HEK293 (cell line): Measurements from ENCODE around the gene KPNA4.
A peak's percentile ranks its signal among the peaks of the same experiment; 100 is the strongest.

Experiments used
- CTCF ChIA-PET: fragments of 350-600 bp; formaldehyde crosslinking; extraction: SDS; loops from one replicate; lab custom pipeline; 2021; ENCODE audit warnings: antibody characterized with exemption; lab: Yijun Ruan, JAX
- POLR2A ChIA-PET: fragments of 300-600 bp; formaldehyde crosslinking; extraction: SDS; loops from one replicate; lab custom pipeline; 2020; ENCODE audit warnings: antibody characterized with exemption, inconsistent platforms; lab: Yijun Ruan, JAX
- H3K27ac ChIP-seq: fragments of 200-500 bp; sonication (Bioruptor generic); 2 replicates; pipeline ENCODE4 v1.5.1; 2014; ENCODE audit warnings: low read depth, low read length, control low read depth, inconsistent platforms; ENCODE audit errors: extremely low read depth
- H3K36me3 ChIP-seq, 2 experiments: fragments of 200-500 bp in 1 of 2; sonication (Bioruptor generic) in 1 of 2; 1 replicate in 1 of 2; 2 replicates in 1 of 2; pipeline ENCODE4 v1.5.1; 2014 to 2017; ENCODE audit warnings: inconsistent platforms in 2 of 2, low read length in 2 of 2; ENCODE audit not compliant: control insufficient read depth in 2 of 2, insufficient read depth in 1 of 2
- H3K4me1 ChIP-seq: fragments of 200-500 bp; sonication (Bioruptor generic); 2 replicates; pipeline ENCODE4 v1.5.1; 2014; ENCODE audit warnings: mild to moderate bottlenecking, low read length, inconsistent platforms; ENCODE audit not compliant: control insufficient read depth, insufficient read depth
- H3K4me3 ChIP-seq: 2 replicates; pipeline ENCODE4 v1.5.1; 2011; ENCODE audit warnings: low read depth, mild to moderate bottlenecking, control low read depth, low read length, moderate library complexity
- H3K9me3 ChIP-seq: fragments of 200-500 bp; sonication (Bioruptor generic); 2 replicates; pipeline ENCODE4 v1.5.1; 2014; ENCODE audit warnings: low read depth, low read length, inconsistent platforms; ENCODE audit not compliant: control insufficient read depth, insufficient read depth
- BCL6B ChIP-seq: fragments of 450-650 bp; formaldehyde crosslinking; IDR thresholded peaks from 2 replicates; pipeline ENCODE4 v1.5.1; 2017; ENCODE audit warnings: missing biosample characterization, missing genetic modification characterization
- GLIS1 ChIP-seq: fragments of 450-650 bp; formaldehyde crosslinking; IDR thresholded peaks from 2 replicates; pipeline ENCODE4 v1.5.1; 2016; ENCODE audit warnings: missing biosample characterization, missing genetic modification characterization
- KLF9 ChIP-seq: fragments of 450-650 bp; formaldehyde crosslinking; IDR thresholded peaks from 2 replicates; pipeline ENCODE4 v1.5.1; 2016; ENCODE audit warnings: missing biosample characterization, missing genetic modification characterization, low read depth
- ZBTB10 ChIP-seq: fragments of 450-650 bp; formaldehyde crosslinking; IDR thresholded peaks from 2 replicates; pipeline ENCODE4 v1.5.1; 2016; ENCODE audit warnings: missing biosample characterization, missing genetic modification characterization
- ZFHX2 ChIP-seq: fragments of 450-650 bp; formaldehyde crosslinking; conservative IDR thresholded peaks from 2 replicates; pipeline ENCODE4 v1.5.1; 2016; ENCODE audit warnings: missing biosample characterization, missing genetic modification characterization
- ZNF132 ChIP-seq: fragments of 450-650 bp; formaldehyde crosslinking; IDR thresholded peaks from 2 replicates; pipeline ENCODE4 v1.5.1; 2017; ENCODE audit warnings: missing biosample characterization, missing genetic modification characterization, borderline replicate concordance
- ZNF174 ChIP-seq: fragments of 450-650 bp; formaldehyde crosslinking; IDR thresholded peaks from 2 replicates; pipeline ENCODE4 v1.5.0; 2017; ENCODE audit warnings: missing biosample characterization, mild to moderate bottlenecking, missing genetic modification characterization
- ZNF202 ChIP-seq: fragments of 450-650 bp; formaldehyde crosslinking; IDR thresholded peaks from 2 replicates; pipeline ENCODE4 v1.5.1; 2016; ENCODE audit warnings: missing biosample characterization, missing genetic modification characterization, borderline replicate concordance
- ZNF239 ChIP-seq: fragments of 450-650 bp; formaldehyde crosslinking; IDR thresholded peaks from 2 replicates; pipeline ENCODE4 v1.5.1; 2016; ENCODE audit warnings: missing biosample characterization, missing genetic modification characterization
- ZNF302 ChIP-seq: fragments of 450-650 bp; formaldehyde crosslinking; IDR thresholded peaks from 2 replicates; pipeline ENCODE4 v1.5.1; 2016; ENCODE audit warnings: missing biosample characterization, missing genetic modification characterization, low read depth
- ZNF354C ChIP-seq: fragments of 450-650 bp; formaldehyde crosslinking; IDR thresholded peaks from 2 replicates; pipeline ENCODE4 v1.5.1; 2016; ENCODE audit warnings: missing biosample characterization, missing genetic modification characterization, low read depth, borderline replicate concordance
- ZNF426 ChIP-seq: fragments of 450-650 bp; formaldehyde crosslinking; IDR thresholded peaks from 2 replicates; pipeline ENCODE4 v1.5.1; 2017; ENCODE audit warnings: missing biosample characterization, missing genetic modification characterization, mild to moderate bottlenecking, inconsistent platforms, moderate library complexity
- ZNF488 ChIP-seq: fragments of 450-650 bp; formaldehyde crosslinking; IDR thresholded peaks from 2 replicates; pipeline ENCODE4 v1.5.1; 2016; ENCODE audit warnings: missing biosample characterization, missing genetic modification characterization
- ZNF555 ChIP-seq: fragments of 450-650 bp; formaldehyde crosslinking; conservative IDR thresholded peaks from 2 replicates; pipeline ENCODE4 v1.5.1; 2017; ENCODE audit warnings: missing biosample characterization, mild to moderate bottlenecking, missing genetic modification characterization, inconsistent platforms
- ZNF600 ChIP-seq: fragments of 450-650 bp; formaldehyde crosslinking; IDR thresholded peaks from 2 replicates; pipeline ENCODE4 v1.5.1; 2016; ENCODE audit warnings: missing biosample characterization, missing genetic modification characterization
- ZNF654 ChIP-seq: fragments of 450-650 bp; formaldehyde crosslinking; IDR thresholded peaks from 2 replicates; pipeline ENCODE4 v1.5.1; 2016; ENCODE audit warnings: low read depth, missing biosample characterization, missing genetic modification characterization
- ZNF664 ChIP-seq: fragments of 450-650 bp; formaldehyde crosslinking; IDR thresholded peaks from 2 replicates; pipeline ENCODE4 v1.5.1; 2016; ENCODE audit warnings: missing biosample characterization, missing genetic modification characterization
- ZNF707 ChIP-seq: fragments of 450-650 bp; formaldehyde crosslinking; IDR thresholded peaks from 2 replicates; pipeline ENCODE4 v1.5.1; 2016; ENCODE audit warnings: missing biosample characterization, missing genetic modification characterization
- ZNF791 ChIP-seq: fragments of 450-650 bp; formaldehyde crosslinking; IDR thresholded peaks from 2 replicates; pipeline ENCODE4 v1.5.1; 2016; ENCODE audit warnings: missing biosample characterization, missing genetic modification characterization
- ZSCAN23 ChIP-seq: fragments of 450-650 bp; formaldehyde crosslinking; IDR thresholded peaks from 2 replicates; pipeline ENCODE4 v1.5.1; 2016; ENCODE audit warnings: missing biosample characterization, missing genetic modification characterization
- ZSCAN30 ChIP-seq: fragments of 450-650 bp; IDR thresholded peaks from 2 replicates; pipeline ENCODE4 v1.5.1; 2018; ENCODE audit warnings: missing biosample characterization, mild to moderate bottlenecking, missing genetic modification characterization, moderate library complexity
- ZXDB ChIP-seq: fragments of 450-650 bp; formaldehyde crosslinking; IDR thresholded peaks from 2 replicates; pipeline ENCODE4 v1.5.1; 2016; ENCODE audit warnings: missing biosample characterization, missing genetic modification characterization
- TF ChIP-seq, protein P1 (sequence below): fragments of 450-650 bp; formaldehyde crosslinking; IDR thresholded peaks from 2 replicates; pipeline ENCODE4 v1.5.1; 2016; ENCODE audit warnings: missing biosample characterization, missing genetic modification characterization
- TF ChIP-seq, protein P2 (sequence below): fragments of 450-650 bp; formaldehyde crosslinking; IDR thresholded peaks from 2 replicates; pipeline ENCODE4 v1.5.1; 2016; ENCODE audit warnings: missing biosample characterization, missing genetic modification characterization, low read depth
- TF ChIP-seq, protein P3 (sequence below): fragments of 450-650 bp; formaldehyde crosslinking; optimal IDR thresholded peaks from 2 replicates; pipeline ENCODE3; 2016; ENCODE audit warnings: missing biosample characterization, mild to moderate bottlenecking, missing genetic modification characterization
- TF ChIP-seq, protein P4 (sequence below): fragments of 450-650 bp; formaldehyde crosslinking; IDR thresholded peaks from 2 replicates; pipeline ENCODE4 v1.5.1; 2016; ENCODE audit warnings: missing biosample characterization, missing genetic modification characterization

KPNA4 gene

DNA sequence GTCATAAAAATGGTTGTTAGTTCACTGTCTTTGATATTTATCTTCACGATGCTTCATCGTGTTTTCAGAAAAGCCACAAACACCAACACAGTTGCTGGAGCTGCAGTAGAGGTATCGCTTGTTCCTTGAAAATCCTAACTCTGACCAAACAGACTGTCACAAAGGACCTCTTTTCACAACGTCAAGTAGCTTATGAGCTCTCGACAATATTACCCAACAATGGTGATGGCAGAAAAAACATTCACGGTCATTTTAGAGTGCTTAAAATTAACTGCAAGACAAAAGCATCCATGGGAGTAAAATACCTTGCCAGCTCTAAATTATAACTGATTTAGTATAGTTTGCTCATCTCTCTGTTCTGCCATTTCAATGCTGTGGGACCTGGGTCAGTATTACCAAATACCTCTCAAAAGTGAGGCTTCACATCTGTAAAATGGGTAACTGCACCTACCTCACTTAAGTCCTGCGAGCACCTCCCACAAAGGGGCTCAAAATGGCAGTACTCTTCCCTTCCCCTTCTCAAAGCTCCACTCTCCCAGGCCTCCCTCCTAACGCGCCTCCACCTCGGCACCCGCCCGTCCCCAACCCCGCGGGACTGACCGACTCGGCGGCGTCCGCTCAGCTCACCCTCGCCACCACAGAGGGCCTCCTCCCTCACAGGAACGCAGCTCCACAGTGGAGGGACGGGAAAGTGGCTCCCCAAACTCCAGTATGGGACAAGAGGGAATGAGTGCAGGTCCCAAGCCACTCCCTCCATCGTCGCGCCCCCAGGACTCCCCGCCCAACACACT, 116.3 kb downstream of the KPNA4 start:
- POLR2A ChIA-PET = interaction anchor here (0.6 to 3.0 kb wide), 16 partner anchors 9 to 772 kb away, joined by 3 to 22 read pairs (median 4); partner anchors contain the start of genes KPNA4, NMD3 and SMC4
- Histone ChIP-seq H3K9me3 (no peaks in the 10 kb centered on the region), H3K36me3 (peaks cover 0 to 19% of the 10 kb centered on the region in 2 experiments; a peak in 2 of 3 replicates), H3K4me1 (no peaks in the 10 kb centered on the region), H3K4me3 (peak overlapping the region; percentile 97), H3K27ac (peak overlapping the region; percentile 85)
- CTCF ChIA-PET = interaction anchor here (0.7 to 1.2 kb wide), 2 partner anchors 34 to 73 kb away, joined by 3 read pairs; no protein-coding TSS in a partner anchor
- TF ChIP-seq ZSCAN30 (tag by site-specific recombination) (peak; percentile 36), KLF9 (tag by site-specific recombination) (peak; percentile 86), ZNF174 (tag by site-specific recombination) (no peak), ZNF488 (tag by site-specific recombination) (no peak), GLIS1 (tag by site-specific recombination) (peak; percentile 36; the same call in 1 of the 2 replicates), ZNF302 (tag by site-specific recombination) (no peak), ZNF426 (tag by site-specific recombination) (no peak), BCL6B (no peak), ZNF664 (tag by site-specific recombination) (peak; percentile 100), ZNF600 (tag by site-specific recombination) (peak; percentile 96), ZNF707 (tag by site-specific recombination) (no peak), ZNF555 (tag by site-specific recombination) (no peak), ZNF354C (tag by site-specific recombination) (no peak), ZNF791 (no peak), ZNF202 (no peak), ZNF132 (tag by site-specific recombination) (no peak), ZNF239 (tag by site-specific recombination) (no peak), ZFHX2 (tag by site-specific recombination) (peak; percentile 22), ZSCAN23 (no peak), ZBTB10 (peak; percentile 71), ZNF654 (no peak), ZXDB (tag by site-specific recombination) (peak; percentile 69)
- TF ChIP-seq, protein P1, sequence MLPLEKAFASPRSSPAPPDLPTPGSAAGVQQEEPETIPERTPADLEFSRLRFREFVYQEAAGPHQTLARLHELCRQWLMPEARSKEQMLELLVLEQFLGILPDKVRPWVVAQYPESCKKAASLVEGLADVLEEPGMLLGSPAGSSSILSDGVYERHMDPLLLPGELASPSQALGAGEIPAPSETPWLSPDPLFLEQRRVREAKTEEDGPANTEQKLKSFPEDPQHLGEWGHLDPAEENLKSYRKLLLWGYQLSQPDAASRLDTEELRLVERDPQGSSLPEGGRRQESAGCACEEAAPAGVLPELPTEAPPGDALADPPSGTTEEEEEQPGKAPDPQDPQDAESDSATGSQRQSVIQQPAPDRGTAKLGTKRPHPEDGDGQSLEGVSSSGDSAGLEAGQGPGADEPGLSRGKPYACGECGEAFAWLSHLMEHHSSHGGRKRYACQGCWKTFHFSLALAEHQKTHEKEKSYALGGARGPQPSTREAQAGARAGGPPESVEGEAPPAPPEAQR (tag by site-specific recombination) = no peak
- TF ChIP-seq, protein P2, sequence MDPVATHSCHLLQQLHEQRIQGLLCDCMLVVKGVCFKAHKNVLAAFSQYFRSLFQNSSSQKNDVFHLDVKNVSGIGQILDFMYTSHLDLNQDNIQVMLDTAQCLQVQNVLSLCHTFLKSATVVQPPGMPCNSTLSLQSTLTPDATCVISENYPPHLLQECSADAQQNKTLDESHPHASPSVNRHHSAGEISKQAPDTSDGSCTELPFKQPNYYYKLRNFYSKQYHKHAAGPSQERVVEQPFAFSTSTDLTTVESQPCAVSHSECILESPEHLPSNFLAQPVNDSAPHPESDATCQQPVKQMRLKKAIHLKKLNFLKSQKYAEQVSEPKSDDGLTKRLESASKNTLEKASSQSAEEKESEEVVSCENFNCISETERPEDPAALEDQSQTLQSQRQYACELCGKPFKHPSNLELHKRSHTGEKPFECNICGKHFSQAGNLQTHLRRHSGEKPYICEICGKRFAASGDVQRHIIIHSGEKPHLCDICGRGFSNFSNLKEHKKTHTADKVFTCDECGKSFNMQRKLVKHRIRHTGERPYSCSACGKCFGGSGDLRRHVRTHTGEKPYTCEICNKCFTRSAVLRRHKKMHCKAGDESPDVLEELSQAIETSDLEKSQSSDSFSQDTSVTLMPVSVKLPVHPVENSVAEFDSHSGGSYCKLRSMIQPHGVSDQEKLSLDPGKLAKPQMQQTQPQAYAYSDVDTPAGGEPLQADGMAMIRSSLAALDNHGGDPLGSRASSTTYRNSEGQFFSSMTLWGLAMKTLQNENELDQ (tag by site-specific recombination) = no peak
- TF ChIP-seq, protein P3, sequence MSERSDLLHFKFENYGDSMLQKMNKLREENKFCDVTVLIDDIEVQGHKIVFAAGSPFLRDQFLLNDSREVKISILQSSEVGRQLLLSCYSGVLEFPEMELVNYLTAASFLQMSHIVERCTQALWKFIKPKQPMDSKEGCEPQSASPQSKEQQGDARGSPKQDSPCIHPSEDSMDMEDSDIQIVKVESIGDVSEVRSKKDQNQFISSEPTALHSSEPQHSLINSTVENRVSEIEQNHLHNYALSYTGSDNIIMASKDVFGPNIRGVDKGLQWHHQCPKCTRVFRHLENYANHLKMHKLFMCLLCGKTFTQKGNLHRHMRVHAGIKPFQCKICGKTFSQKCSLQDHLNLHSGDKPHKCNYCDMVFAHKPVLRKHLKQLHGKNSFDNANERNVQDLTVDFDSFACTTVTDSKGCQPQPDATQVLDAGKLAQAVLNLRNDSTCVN = no peak
- TF ChIP-seq, protein P4, sequence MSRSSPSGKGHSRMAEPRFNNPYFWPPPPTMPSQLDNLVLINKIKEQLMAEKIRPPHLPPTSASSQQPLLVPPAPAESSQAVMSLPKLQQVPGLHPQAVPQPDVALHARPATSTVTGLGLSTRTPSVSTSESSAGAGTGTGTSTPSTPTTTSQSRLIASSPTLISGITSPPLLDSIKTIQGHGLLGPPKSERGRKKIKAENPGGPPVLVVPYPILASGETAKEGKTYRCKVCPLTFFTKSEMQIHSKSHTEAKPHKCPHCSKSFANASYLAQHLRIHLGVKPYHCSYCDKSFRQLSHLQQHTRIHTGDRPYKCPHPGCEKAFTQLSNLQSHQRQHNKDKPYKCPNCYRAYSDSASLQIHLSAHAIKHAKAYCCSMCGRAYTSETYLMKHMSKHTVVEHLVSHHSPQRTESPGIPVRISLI (tag by site-specific recombination) = no peak
